GM23248 (cell line): ENCODE results near the gene KLF13. TPM values are rescaled to one million over a fixed set of nuclear protein-coding genes. Genes with fewer than 3 reads are reported as not detected.

Source experiments
- DNase-seq: peaks from one replicate; pipeline ENCODE4 v3.0.0-alpha.2; 2015
- H2AFZ ChIP-seq: fragments of 200-600 bp; sonication (generic); 2 replicates; pipeline ENCODE4 v1.6.1; 2016; ENCODE audit warnings: antibody characterized with exemption
- H3F3A ChIP-seq: fragments of 200-600 bp; sonication (generic); 2 replicates; pipeline ENCODE4 v1.6.1; 2016; ENCODE audit warnings: mild to moderate bottlenecking, antibody characterized with exemption, mixed run types; ENCODE audit not compliant: insufficient read depth
- H3K27ac ChIP-seq: fragments of 200-600 bp; sonication (generic); 2 replicates; pipeline ENCODE4 v1.5.1; 2016; ENCODE audit warnings: mild to moderate bottlenecking
- H3K27me3 ChIP-seq: fragments of 200-600 bp; sonication (generic); replicated peaks from 2 replicates; pipeline ENCODE4 v1.6.1; 2016; ENCODE audit warnings: mild to moderate bottlenecking; ENCODE audit not compliant: insufficient read depth
- H3K36me3 ChIP-seq: fragments of 200-600 bp; sonication (generic); 2 replicates; pipeline ENCODE4 v1.6.1; 2016; ENCODE audit warnings: low read depth, mild to moderate bottlenecking
- H3K4me1 ChIP-seq: fragments of 200-600 bp; sonication (generic); 2 replicates; pipeline ENCODE4 v1.6.1; 2016; ENCODE audit warnings: mild to moderate bottlenecking; ENCODE audit not compliant: insufficient read depth
- H3K4me2 ChIP-seq: fragments of 200-600 bp; sonication (generic); one replicate; pipeline ENCODE4 v1.6.1; 2016; ENCODE audit warnings: mild to moderate bottlenecking; ENCODE audit not compliant: unreplicated experiment
- H3K4me3 ChIP-seq: fragments of 200-600 bp; sonication (generic); 2 replicates; pipeline ENCODE4 v1.5.1; 2016; ENCODE audit warnings: mild to moderate bottlenecking
- H3K79me2 ChIP-seq: fragments of 200-600 bp; sonication (generic); 2 replicates; pipeline ENCODE4 v1.6.1; 2016; ENCODE audit warnings: mild to moderate bottlenecking; ENCODE audit not compliant: insufficient read depth
- H3K9ac ChIP-seq: fragments of 200-600 bp; sonication (generic); 2 replicates; pipeline ENCODE4 v1.6.1; 2016; ENCODE audit warnings: mild to moderate bottlenecking
- H3K9me2 ChIP-seq: fragments of 200-600 bp; sonication (generic); 2 replicates; pipeline ENCODE4 v1.6.1; 2016; ENCODE audit warnings: mixed run types, mild to moderate bottlenecking, moderate library complexity; ENCODE audit not compliant: insufficient read depth
- H3K9me3 ChIP-seq: fragments of 200-600 bp; sonication (generic); one replicate; pipeline ENCODE4 v1.6.1; 2017; ENCODE audit warnings: low read depth
- H4K20me1 ChIP-seq: fragments of 200-600 bp; sonication (generic); 2 replicates; pipeline ENCODE4 v1.6.0; 2016; ENCODE audit not compliant: insufficient read depth
- EZH2 ChIP-seq: fragments of 200-600 bp; sonication (generic); IDR thresholded peaks from 2 replicates; pipeline ENCODE4 v1.6.1; 2018; ENCODE audit warnings: antibody characterized with exemption, mild to moderate bottlenecking; ENCODE audit not compliant: insufficient read depth, poor library complexity, severe bottlenecking
- EZH2phosphoT487 ChIP-seq: fragments of 200-600 bp; sonication (generic); IDR thresholded peaks from 2 replicates; pipeline ENCODE4 v1.6.1; 2018; ENCODE audit warnings: antibody characterized with exemption, moderate library complexity, mild to moderate bottlenecking, low read depth; ENCODE audit not compliant: insufficient read depth
- WGBS, 2 experiments: methylation state at CpG; one replicate each; pipeline ENCODE4 v1.1.6; 2015 to 2017; ENCODE audit warnings: low lambda C conversion rate in 2 of 2, low coverage in 1 of 2; ENCODE audit errors: missing lambda C conversion rate in 2 of 2; 5-methylcytosine and 5-hydroxymethylcytosine counted together
- in situ Hi-C: fragments of 300-500 bp; cut with MboI; formaldehyde crosslinking; loops from 2 replicates; pipeline ENCODE4 v1.15.0; 2020
- polyA plus RNA-seq: library from polyadenylated mRNA; unstranded; fragments of >200 nt; fragmentation: Nextera tagmentation; extraction: Ambion mirVana; gene quantifications from 2 replicates; pipeline ENCODE4 v1.2.1, GENCODE V29; 2016
- total RNA-seq: library from RNA; depleted of rRNA; stranded (reverse); fragments of >200 nt; shearing (Covaris generic); gene quantifications from 2 replicates; pipeline ENCODE4 v1.2.3, GENCODE V29; 2014

Gene KLF13
- total and polyA plus RNA-seq, 2 experiments from 2014 or later: 8.0 to 38.9 TPM

- Histone ChIP-seq H3K27ac (no peak overlapping the region), H3K27me3 (no peaks in the 10 kb centered on the region), H3F3A (no peaks in the 10 kb centered on the region), H3K79me2 (no peaks in the 10 kb centered on the region), H2AFZ (no peak overlapping the region), H3K4me2 (no peak overlapping the region), H3K9ac (no peak overlapping the region), H3K4me1 (no peaks in the 10 kb centered on the region), H3K9me2 (no peaks in the 10 kb centered on the region), H3K9me3 (no peaks in the 10 kb centered on the region), H3K4me3 (no peak overlapping the region), H4K20me1 (no peaks in the 10 kb centered on the region), H3K36me3 (no peaks in the 10 kb centered on the region)
- TF ChIP-seq EZH2phosphoT487 (no peak), EZH2 (no peak)
- in situ Hi-C loops: no loop called here
- 64 to 67% methylated on average over 20 of the region's 20 CpGs for WGBS, 2 experiments
- DNase-seq: no peak
Measured at GRCh38 chr15:31307270-31308184, 19.1 kb upstream of the KLF13 start.

- H3K4me1 ChIP-seq: no peaks in the 10 kb centered on the region
- H3K79me2 ChIP-seq: no peaks in the 10 kb centered on the region
- H3K27me3 ChIP-seq: no peaks in the 10 kb centered on the region
- TF ChIP-seq EZH2phosphoT487 (no peak), EZH2 (no peak)
- no peaks in the 10 kb centered on the region for H3F3A ChIP-seq
- H3K9ac ChIP-seq: no peak overlapping the region
- no peaks in the 10 kb centered on the region for H3K9me2 ChIP-seq
- 58 to 73% methylated on average over 5 of the region's 5 CpGs for WGBS, 2 experiments
- no peak overlapping the region for H3K4me3 ChIP-seq
- H3K36me3 ChIP-seq: no peaks in the 10 kb centered on the region
- H2AFZ ChIP-seq: no peak overlapping the region
- H3K9me3 ChIP-seq: no peaks in the 10 kb centered on the region
- in situ Hi-C loops: no loop called here
- H4K20me1 ChIP-seq: no peaks in the 10 kb centered on the region
- H3K27ac ChIP-seq: no peak overlapping the region
- DNase-seq: no peak
- H3K4me2 ChIP-seq: no peak overlapping the region
Measured at GRCh38 chr15:31308185-31308639, 18.4 kb upstream of the KLF13 start.

GRCh38 chr15:31309893-31310606, 16.6 kb upstream of the KLF13 start:
- H3K9ac ChIP-seq: no peak overlapping the region
- no peaks in the 10 kb centered on the region for H3K9me2 ChIP-seq
- H2AFZ ChIP-seq: no peak overlapping the region
- no peak overlapping the region for H3K4me2 ChIP-seq
- TF ChIP-seq EZH2 (no peak), EZH2phosphoT487 (no peak)
- no peak overlapping the region for H3K4me3 ChIP-seq
- in situ Hi-C loops: no loop called here
- no peaks in the 10 kb centered on the region for H3K79me2 ChIP-seq
- H4K20me1 ChIP-seq: no peaks in the 10 kb centered on the region
- DNase-seq: no peak
- no peaks in the 10 kb centered on the region for H3F3A ChIP-seq
- H3K9me3 ChIP-seq: no peaks in the 10 kb centered on the region
- no peaks in the 10 kb centered on the region for H3K27me3 ChIP-seq
- no peaks in the 10 kb centered on the region for H3K36me3 ChIP-seq
- H3K27ac ChIP-seq: no peak overlapping the region
- H3K4me1 ChIP-seq: no peaks in the 10 kb centered on the region
- WGBS, 2 experiments: 42 to 52% methylated on average over 9 of the region's 9 CpGs

GRCh38 chr15:31311735-31312619, 14.7 kb upstream of the KLF13 start:
- no peaks in the 10 kb centered on the region for H3K9me3 ChIP-seq
- no peak overlapping the region for H3K4me3 ChIP-seq
- H3K27ac ChIP-seq: no peak overlapping the region
- no peaks in the 10 kb centered on the region for H3K9me2 ChIP-seq
- WGBS, 2 experiments: 62 to 64% methylated on average over 18 of the region's 18 CpGs
- peaks cover 4% of the 10 kb centered on the region; the same call in 1 of the 2 replicates for H3K27me3 ChIP-seq
- H2AFZ ChIP-seq: no peak overlapping the region
- no peak for DNase-seq
- no peak for TF ChIP-seq EZH2
- TF ChIP-seq EZH2phosphoT487: no peak
- no peaks in the 10 kb centered on the region for H4K20me1 ChIP-seq
- H3F3A ChIP-seq: no peaks in the 10 kb centered on the region
- H3K4me2 ChIP-seq: no peak overlapping the region
- H3K9ac ChIP-seq: no peak overlapping the region
- H3K4me1 ChIP-seq: no peaks in the 10 kb centered on the region
- no peaks in the 10 kb centered on the region for H3K79me2 ChIP-seq
- in situ Hi-C loops: no loop called here
- no peaks in the 10 kb centered on the region for H3K36me3 ChIP-seq
